ENCODE measurements around the gene AHR.

Gene AHR

GRCh38 chr7:17298102-17298839, at the start of gene AHR:
AHR (plus strand) TSS chr7:17298652; CDS start chr7:17299265, 613 bp downstream.
- peak; percentile 96 for DNase-seq (ENCODE audit: low spot score)

GRCh38 chr7:17253885-17254284, 44.6 kb upstream of the AHR start:
- no peak for DNase-seq (ENCODE audit: low spot score)

GRCh38 chr7:17255926-17256325, 42.5 kb upstream of the AHR start:
- DNase-seq (ENCODE audit: low spot score) = no peak

- no peak for DNase-seq (ENCODE audit: low spot score)
Observed at GRCh38 chr7:17256375-17256774, 42.1 kb upstream of the AHR start.

GRCh38 chr7:17266565-17266964, 31.9 kb upstream of the AHR start:
- DNase-seq (ENCODE audit: low spot score) = no peak

- no peak for DNase-seq (ENCODE audit: low spot score)
Observed at GRCh38 chr7:17269341-17270221, 28.9 kb upstream of the AHR start.

GRCh38 chr7:17274551-17275245, 23.8 kb upstream of the AHR start:
- no peak for DNase-seq (ENCODE audit: low spot score)

- peak; percentile 81 for DNase-seq (ENCODE audit: low spot score)
Observed at GRCh38 chr7:17275749-17276671, 22.4 kb upstream of the AHR start.

- no peak for DNase-seq (ENCODE audit: low spot score)
Observed at GRCh38 chr7:17279061-17279460, 19.4 kb upstream of the AHR start.

- no peak for DNase-seq (ENCODE audit: low spot score)
Observed at GRCh38 chr7:17289074-17289645, 9.3 kb upstream of the AHR start.

GRCh38 chr7:17292843-17293242, 5.6 kb upstream of the AHR start:
- DNase-seq (ENCODE audit: low spot score) = no peak

GRCh38 chr7:17293481-17293880, 5.0 kb upstream of the AHR start:
- no peak for DNase-seq (ENCODE audit: low spot score)

- DNase-seq (ENCODE audit: low spot score) = no peak
Observed at GRCh38 chr7:17297243-17297642, 1.2 kb upstream of the AHR start.

- peak; percentile 55 for DNase-seq (ENCODE audit: low spot score)
Observed at GRCh38 chr7:17298840-17299482, 509 bp downstream of the AHR start.

GRCh38 chr7:17299483-17299991, 1.1 kb downstream of the AHR start:
- DNase-seq (ENCODE audit: low spot score) = no peak

GRCh38 chr7:17300012-17300411, 1.6 kb downstream of the AHR start:
- DNase-seq (ENCODE audit: low spot score) = no peak

GRCh38 chr7:17300437-17300836, 2.0 kb downstream of the AHR start:
- DNase-seq (ENCODE audit: low spot score) = no peak

- no peak for DNase-seq (ENCODE audit: low spot score)
Observed at GRCh38 chr7:17301471-17302456, 3.3 kb downstream of the AHR start.

GRCh38 chr7:17302575-17303142, 4.2 kb downstream of the AHR start:
- peak; percentile 11 for DNase-seq (ENCODE audit: low spot score)
